GM10266 (cell line): ENCODE results near the gene DHRS7B.
A peak's percentile ranks its signal among the peaks of the same experiment; 100 is the strongest.

Experiments
- DNase-seq: peaks from one replicate; pipeline ENCODE4 v3.0.0; 2012; ENCODE audit errors: extremely low spot score
- TF ChIP-seq, protein P1 (sequence below): IDR thresholded peaks from 2 replicates; pipeline ENCODE4 v1.5.1; 2012; ENCODE audit warnings: mild to moderate bottlenecking, low read depth; ENCODE audit not compliant: control insufficient read depth, insufficient read depth; ENCODE audit errors: missing control alignments

Gene DHRS7B

DNA sequence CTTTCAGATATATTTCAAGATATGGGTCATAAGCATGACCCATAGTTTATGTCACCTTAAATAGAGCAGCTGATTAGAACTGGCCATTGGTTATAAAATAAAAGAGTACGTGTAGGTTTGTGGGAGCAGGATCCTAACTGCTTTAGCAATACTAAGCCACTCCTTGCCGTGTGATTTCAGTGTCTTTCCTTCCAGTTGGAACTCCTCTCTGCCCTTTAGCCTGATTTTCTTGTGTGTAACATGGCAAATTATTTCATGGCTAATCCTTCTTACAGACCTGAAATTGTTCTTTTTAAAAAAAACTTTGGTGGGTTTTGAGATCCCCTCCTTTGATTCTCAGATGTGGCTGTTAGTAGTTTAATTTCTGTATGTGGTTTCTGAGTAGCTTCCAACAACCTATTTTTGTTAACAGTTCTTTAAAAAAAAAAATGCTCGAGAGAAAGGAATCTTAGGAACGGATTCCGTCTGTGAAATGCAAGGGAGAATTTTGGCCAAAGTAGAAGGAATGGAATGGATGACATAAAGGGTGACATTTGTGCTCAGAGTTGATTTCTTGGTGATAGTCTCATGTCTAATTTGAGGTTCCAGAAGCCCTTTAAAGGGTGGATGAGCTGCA is 39.9 kb downstream of the DHRS7B start:
- DNase-seq: no peak
- TF ChIP-seq, protein P1, sequence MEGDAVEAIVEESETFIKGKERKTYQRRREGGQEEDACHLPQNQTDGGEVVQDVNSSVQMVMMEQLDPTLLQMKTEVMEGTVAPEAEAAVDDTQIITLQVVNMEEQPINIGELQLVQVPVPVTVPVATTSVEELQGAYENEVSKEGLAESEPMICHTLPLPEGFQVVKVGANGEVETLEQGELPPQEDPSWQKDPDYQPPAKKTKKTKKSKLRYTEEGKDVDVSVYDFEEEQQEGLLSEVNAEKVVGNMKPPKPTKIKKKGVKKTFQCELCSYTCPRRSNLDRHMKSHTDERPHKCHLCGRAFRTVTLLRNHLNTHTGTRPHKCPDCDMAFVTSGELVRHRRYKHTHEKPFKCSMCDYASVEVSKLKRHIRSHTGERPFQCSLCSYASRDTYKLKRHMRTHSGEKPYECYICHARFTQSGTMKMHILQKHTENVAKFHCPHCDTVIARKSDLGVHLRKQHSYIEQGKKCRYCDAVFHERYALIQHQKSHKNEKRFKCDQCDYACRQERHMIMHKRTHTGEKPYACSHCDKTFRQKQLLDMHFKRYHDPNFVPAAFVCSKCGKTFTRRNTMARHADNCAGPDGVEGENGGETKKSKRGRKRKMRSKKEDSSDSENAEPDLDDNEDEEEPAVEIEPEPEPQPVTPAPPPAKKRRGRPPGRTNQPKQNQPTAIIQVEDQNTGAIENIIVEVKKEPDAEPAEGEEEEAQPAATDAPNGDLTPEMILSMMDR: no peak

DNA sequence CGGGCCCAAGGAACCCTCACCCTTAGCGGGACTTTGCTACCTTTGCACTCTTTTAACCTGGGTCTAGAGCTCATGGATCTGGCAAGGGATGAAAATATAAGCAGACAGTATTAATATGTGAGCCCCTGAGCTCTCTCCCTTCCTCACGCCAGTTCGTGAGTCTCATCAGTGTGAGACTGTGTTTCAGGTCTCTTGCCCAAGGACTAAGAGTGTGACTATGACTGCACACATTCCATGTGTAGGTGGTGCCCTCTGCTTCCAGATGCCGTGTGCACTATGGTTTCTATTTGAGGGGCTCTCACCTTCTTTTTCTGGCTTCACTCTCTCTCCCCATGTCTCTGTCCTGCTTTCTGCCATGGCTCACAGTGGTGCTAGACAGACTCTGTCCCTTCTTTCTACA is 40.5 kb downstream of the DHRS7B start:
- TF ChIP-seq, protein P1: no peak
- no peak for DNase-seq

DNA sequence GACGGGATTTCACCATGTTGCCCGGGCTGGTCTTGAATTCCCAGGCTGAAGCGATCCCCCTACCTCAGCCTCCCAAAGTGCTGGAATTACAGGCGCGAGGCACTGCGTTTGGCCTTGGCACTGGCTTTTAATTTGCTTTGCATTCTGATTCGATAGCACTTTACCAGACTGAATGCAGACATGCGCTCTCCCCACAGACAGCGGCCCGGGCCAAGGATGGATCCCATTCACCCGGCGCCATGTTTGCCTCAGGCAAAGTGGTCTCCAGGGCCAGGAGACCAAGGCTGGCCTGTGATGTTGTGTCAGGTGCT is 41.7 kb downstream of the DHRS7B start:
- no peak for DNase-seq
- TF ChIP-seq, protein P1: no peak

GRCh38 chr17:21169496-21169895 is 42.7 kb downstream of the DHRS7B start:
- DNase-seq: no peak
- TF ChIP-seq, protein P1: no peak

- no peak for DNase-seq
- TF ChIP-seq, protein P1: no peak
These were observed 44.0 kb downstream of the DHRS7B start for GRCh38 chr17:21170809-21171208.

GRCh38 chr17:21171309-21171922 is 44.7 kb downstream of the DHRS7B start:
- TF ChIP-seq, protein P1: no peak
- peak; percentile 44 for DNase-seq

DNA sequence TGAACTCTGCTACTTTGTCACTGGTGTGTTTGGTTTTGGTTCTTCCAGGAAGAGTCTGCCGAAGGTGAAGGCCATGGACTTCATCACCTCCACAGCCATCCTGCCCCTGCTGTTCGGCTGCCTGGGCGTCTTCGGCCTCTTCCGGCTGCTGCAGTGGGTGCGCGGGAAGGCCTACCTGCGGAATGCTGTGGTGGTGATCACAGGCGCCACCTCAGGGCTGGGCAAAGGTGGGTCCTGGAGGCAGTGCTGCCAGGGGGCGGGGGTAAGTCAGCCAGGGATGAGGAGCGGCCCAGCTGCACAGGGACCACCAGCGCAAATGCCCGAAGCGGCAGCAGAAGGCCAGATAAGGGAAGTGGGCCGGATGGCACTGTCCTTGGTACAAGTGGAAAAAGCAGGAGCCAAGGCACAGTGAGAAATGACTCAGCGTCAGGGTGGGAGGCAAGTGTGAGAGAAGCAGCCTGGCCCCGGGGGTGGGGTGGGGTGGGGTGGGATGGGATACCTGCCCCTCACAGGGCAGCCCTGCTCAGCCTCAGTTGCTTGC is 45.3 kb downstream of the DHRS7B start:
- no peak for DNase-seq
- TF ChIP-seq, protein P1: no peak
